Chondrocyte (in vitro differentiated cells): ENCODE results near the gene FAM120A. TPM values are rescaled to one million over a fixed set of nuclear protein-coding genes. Genes with fewer than 3 reads are reported as not detected.

Experiments used
- DNase-seq: peaks from one replicate; pipeline ENCODE4 v3.0.0; 2021; ENCODE audit warnings: mixed read lengths, low spot score
- H3K27ac Mint-ChIP-seq: one replicate; pipeline ENCODE4 v1.8.0; 2021; ENCODE audit warnings: mild to moderate bottlenecking, moderate library complexity, mixed read lengths; ENCODE audit not compliant: unreplicated experiment
- H3K27me3 Mint-ChIP-seq: 2 replicates; pipeline ENCODE4 v1.8.0; 2021; ENCODE audit warnings: low read depth, mixed read lengths
- H3K36me3 Mint-ChIP-seq: 2 replicates; pipeline ENCODE4 v1.8.0; 2021; ENCODE audit warnings: low read depth, mixed read lengths
- H3K4me1 Mint-ChIP-seq: 2 replicates; pipeline ENCODE4 v1.8.0; 2021; ENCODE audit warnings: low read depth, mild to moderate bottlenecking, mixed read lengths
- H3K4me3 Mint-ChIP-seq: one replicate; pipeline ENCODE4 v1.8.0; 2021; ENCODE audit warnings: mild to moderate bottlenecking, moderate library complexity, mixed read lengths; ENCODE audit not compliant: unreplicated experiment
- H3K9me3 Mint-ChIP-seq: 2 replicates; pipeline ENCODE4 v1.8.0; 2021; ENCODE audit warnings: low read depth, mixed read lengths
- total RNA-seq: library from RNA; stranded (reverse); gene quantifications from 3 replicates; pipeline ENCODE4 v1.2.1, GENCODE V29; 2021
- TF ChIP-seq, protein P1 (sequence below): fragments of 200-600 bp; sonication (generic); IDR thresholded peaks from 2 replicates; pipeline ENCODE4 v1.5.0; 2021; ENCODE audit warnings: antibody characterized with exemption, mild to moderate bottlenecking, moderate library complexity

The FAM120A gene
- total RNA-seq, 1 donor from 2014 or later, result 89.9 TPM

DNA sequence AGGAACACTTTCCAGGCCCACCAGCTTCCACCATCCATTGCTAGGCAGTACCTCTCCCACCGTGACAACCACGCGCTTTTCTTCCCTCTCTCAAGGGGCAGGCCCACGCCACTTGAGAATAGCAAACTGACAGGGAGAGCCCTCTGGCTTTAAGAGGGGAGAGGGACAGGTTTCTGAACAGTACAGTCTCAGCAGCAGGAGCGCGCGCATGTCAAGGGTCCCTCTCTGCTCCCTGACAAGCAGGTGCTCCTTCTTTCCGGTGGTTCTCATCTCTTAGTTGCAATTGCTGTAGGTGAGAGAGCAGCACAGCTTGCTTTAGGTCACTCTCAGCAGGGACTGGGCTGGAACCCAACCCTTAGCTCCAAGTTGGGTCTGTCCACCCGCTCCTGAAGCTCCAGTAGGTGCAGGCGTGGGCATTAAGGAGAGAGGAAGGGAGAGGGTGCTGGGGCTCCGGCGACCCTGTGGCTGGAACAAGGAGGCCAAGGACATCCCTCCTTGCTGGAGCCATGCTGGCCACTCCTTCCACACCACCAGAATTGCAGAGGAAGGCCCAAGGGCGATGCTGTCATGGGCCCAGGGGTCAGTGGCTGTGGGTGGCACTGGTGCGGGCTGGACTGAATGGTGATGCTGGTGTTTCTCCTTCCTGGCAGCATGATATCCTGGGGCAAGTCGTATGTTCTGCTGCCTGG lies 115.9 kb downstream of the FAM120A start:
- peak overlapping the region; percentile 73 for H3K4me3 Mint-ChIP-seq
- H3K36me3 Mint-ChIP-seq, result peaks cover 16% of the 10 kb centered on the region
- H3K4me1 Mint-ChIP-seq, result peaks cover 17% of the 10 kb centered on the region
- TF ChIP-seq, protein P1, sequence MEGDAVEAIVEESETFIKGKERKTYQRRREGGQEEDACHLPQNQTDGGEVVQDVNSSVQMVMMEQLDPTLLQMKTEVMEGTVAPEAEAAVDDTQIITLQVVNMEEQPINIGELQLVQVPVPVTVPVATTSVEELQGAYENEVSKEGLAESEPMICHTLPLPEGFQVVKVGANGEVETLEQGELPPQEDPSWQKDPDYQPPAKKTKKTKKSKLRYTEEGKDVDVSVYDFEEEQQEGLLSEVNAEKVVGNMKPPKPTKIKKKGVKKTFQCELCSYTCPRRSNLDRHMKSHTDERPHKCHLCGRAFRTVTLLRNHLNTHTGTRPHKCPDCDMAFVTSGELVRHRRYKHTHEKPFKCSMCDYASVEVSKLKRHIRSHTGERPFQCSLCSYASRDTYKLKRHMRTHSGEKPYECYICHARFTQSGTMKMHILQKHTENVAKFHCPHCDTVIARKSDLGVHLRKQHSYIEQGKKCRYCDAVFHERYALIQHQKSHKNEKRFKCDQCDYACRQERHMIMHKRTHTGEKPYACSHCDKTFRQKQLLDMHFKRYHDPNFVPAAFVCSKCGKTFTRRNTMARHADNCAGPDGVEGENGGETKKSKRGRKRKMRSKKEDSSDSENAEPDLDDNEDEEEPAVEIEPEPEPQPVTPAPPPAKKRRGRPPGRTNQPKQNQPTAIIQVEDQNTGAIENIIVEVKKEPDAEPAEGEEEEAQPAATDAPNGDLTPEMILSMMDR, result no peak
- H3K27me3 Mint-ChIP-seq, result no peaks in the 10 kb centered on the region
- peaks cover 10% of the 10 kb centered on the region for H3K9me3 Mint-ChIP-seq
- DNase-seq, result no peak
- H3K27ac Mint-ChIP-seq, result peak overlapping the region; percentile 86

DNA sequence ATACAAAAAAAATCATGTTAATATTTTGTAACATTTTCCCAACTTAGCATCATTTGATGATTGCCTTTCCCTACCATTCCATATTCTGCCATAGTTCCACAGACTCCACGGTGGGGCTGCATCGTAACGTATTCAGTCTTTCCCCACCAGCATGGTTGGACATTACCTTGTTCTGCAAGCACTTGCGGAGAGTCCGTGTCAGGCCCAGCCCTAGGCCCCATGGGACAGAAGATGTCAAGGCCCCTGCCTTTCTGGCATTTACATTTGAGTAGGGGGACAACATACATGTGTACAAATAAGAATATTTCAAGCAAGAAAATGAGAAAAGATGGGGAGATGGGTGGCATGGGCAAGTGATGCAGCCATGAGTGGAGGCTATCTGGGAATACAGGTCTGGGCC lies 116.7 kb downstream of the FAM120A start:
- H3K9me3 Mint-ChIP-seq, result peaks cover 10% of the 10 kb centered on the region
- H3K36me3 Mint-ChIP-seq, result peaks cover 12% of the 10 kb centered on the region
- no peaks in the 10 kb centered on the region for H3K27me3 Mint-ChIP-seq
- DNase-seq, result no peak
- H3K27ac Mint-ChIP-seq, result no peak overlapping the region
- H3K4me1 Mint-ChIP-seq, result peaks cover 17% of the 10 kb centered on the region
- peak overlapping the region; percentile 41 for H3K4me3 Mint-ChIP-seq
- TF ChIP-seq, protein P1, result no peak

DNA sequence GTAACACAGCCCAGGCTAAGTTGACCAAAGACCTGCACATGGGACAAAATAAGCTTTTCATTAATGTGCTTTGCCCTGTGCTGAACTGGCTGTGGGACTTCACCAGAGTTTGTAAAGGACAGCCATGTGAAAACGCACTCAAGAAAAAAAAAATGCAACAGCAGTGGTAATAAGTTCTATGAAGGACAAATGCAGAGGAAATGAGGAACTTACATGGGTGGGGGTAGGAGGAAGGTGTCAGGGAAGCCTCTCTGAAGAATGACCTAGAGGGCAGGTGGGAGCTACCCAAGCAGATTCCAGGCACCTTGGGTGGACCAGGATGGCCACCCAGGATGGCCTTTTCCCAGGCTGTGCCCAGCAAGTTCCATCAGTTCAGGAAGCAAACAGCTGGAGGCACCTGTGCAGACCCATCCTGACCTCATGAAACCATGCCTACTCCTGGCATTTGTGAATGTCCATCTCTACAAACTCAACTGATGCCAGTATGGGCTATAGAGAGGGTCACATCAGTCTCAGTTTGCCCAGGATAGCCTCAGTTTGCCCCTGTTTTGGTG lies 118.2 kb downstream of the FAM120A start:
- Mint-ChIP-seq H3K36me3 (peaks cover 6% of the 10 kb centered on the region), H3K27me3 (no peaks in the 10 kb centered on the region), H3K4me1 (peaks cover 19% of the 10 kb centered on the region), H3K9me3 (peaks cover 10% of the 10 kb centered on the region), H3K4me3 (no peak overlapping the region), H3K27ac (no peak overlapping the region)
- TF ChIP-seq, protein P1, result no peak
- DNase-seq, result no peak

DNA sequence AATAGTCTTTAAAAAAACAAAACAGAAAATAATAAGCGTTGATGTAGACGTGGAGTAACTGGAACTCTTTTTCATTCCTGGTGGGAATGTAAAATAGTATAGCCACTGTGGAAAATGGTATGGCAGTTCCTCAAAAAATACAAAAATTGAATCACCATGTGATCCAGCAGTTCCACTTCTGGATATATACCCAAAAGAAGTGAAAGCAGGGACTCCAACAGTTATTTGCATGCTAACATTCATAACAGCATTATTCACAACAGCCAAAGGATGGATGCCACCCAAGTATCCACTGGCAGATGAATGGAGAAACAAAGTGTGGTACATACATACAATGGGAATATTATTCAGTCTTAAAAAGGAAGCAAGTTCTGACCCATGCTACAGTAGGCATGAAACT lies 120.7 kb downstream of the FAM120A start:
- no peak overlapping the region for H3K4me3 Mint-ChIP-seq
- TF ChIP-seq, protein P1, result no peak
- H3K36me3 Mint-ChIP-seq, result peaks cover 6% of the 10 kb centered on the region
- DNase-seq, result no peak
- H3K9me3 Mint-ChIP-seq, result peaks cover 10% of the 10 kb centered on the region
- H3K4me1 Mint-ChIP-seq, result peaks cover 13% of the 10 kb centered on the region
- no peaks in the 10 kb centered on the region for H3K27me3 Mint-ChIP-seq
- H3K27ac Mint-ChIP-seq, result no peak overlapping the region

DNA sequence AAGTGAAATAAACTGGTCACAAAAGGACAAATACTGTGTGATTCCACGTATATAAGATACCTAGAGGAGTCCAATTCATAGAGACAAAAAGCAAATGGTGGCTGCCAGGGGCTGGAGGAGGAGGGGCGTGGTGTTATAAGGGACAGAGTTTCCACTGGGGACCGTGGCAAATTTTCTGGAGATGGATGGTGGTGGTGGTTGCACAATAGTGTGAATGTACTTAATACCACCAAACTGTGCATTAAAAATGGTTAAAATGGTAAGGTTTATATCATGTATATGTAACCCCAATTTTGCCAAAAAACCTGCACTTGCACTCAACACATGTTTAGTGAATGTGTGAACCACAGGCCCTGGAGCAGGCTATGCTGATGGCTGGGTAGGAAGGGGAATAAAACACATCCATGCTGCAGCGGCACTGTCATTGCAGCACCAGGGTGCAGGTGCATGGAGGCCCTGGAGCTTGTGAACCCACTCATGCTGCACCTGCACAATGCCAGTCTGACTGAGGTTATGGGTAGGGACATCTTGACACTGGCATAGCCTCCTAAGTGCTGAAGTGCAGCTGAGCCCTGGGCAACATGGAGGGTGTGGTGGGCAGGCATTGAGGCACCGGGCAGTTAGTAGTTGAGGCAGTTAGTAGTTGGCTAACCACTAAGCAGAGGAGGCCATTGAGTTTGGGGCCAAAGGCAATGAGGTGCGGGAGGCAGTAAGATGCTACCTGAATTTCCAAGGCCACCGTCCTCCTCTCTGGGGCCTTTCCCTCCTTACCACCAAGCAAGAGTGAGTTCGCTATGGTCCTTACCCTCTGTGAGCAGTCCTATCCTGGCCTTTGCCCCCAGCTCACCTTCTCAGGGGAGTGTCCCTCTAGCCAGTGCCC lies 121.4 kb downstream of the FAM120A start:
- H3K4me3 Mint-ChIP-seq, result no peak overlapping the region
- peaks cover 10% of the 10 kb centered on the region for H3K9me3 Mint-ChIP-seq
- DNase-seq, result no peak
- H3K27ac Mint-ChIP-seq, result no peak overlapping the region
- H3K4me1 Mint-ChIP-seq, result peaks cover 15% of the 10 kb centered on the region
- peaks cover 6% of the 10 kb centered on the region for H3K36me3 Mint-ChIP-seq
- TF ChIP-seq, protein P1, result no peak
- H3K27me3 Mint-ChIP-seq, result no peaks in the 10 kb centered on the region
